Hepatocyte (in vitro differentiated cells): ENCODE measurements around the gene SMLR1. TPM values are rescaled to one million over a fixed set of nuclear protein-coding genes. Genes with fewer than 3 reads are reported as not detected.
A peak's percentile ranks its signal among the peaks of the same experiment; 100 is the strongest.

Experiments used
- DNase-seq: peaks from one replicate; pipeline ENCODE4 v3.0.0-alpha.2; 2016; ENCODE audit warnings: low spot score
- H2AFZ ChIP-seq: fragments of 200-600 bp; sonication (generic); 2 replicates; pipeline ENCODE4 v1.6.0; 2016; ENCODE audit warnings: antibody characterized with exemption, mild to moderate bottlenecking
- H3K27ac ChIP-seq: fragments of 200-600 bp; sonication (generic); 2 replicates; pipeline ENCODE4 v1.5.1; 2016; ENCODE audit warnings: mild to moderate bottlenecking
- H3K27me3 ChIP-seq: fragments of 200-600 bp; sonication (generic); 2 replicates; pipeline ENCODE4 v1.6.1; 2016
- H3K36me3 ChIP-seq: fragments of 200-600 bp; sonication (generic); replicated peaks from 2 replicates; pipeline ENCODE4 v1.5.1; 2016; ENCODE audit warnings: low read depth; ENCODE audit not compliant: insufficient read depth
- H3K4me1 ChIP-seq: fragments of 200-600 bp; sonication (generic); 2 replicates; pipeline ENCODE4 v1.5.1; 2016; ENCODE audit warnings: mild to moderate bottlenecking, moderate library complexity; ENCODE audit not compliant: insufficient read depth
- H3K4me2 ChIP-seq: fragments of 200-600 bp; sonication (generic); 2 replicates; pipeline ENCODE4 v1.6.0; 2016
- H3K4me3 ChIP-seq: fragments of 200-600 bp; sonication (generic); 2 replicates; pipeline ENCODE4 v1.5.1; 2016; ENCODE audit warnings: mild to moderate bottlenecking
- H3K79me2 ChIP-seq: fragments of 200-600 bp; sonication (generic); 2 replicates; pipeline ENCODE4 v1.6.0; 2017; ENCODE audit warnings: mild to moderate bottlenecking
- H3K9me2 ChIP-seq: fragments of 200-600 bp; sonication (generic); replicated peaks from 2 replicates; pipeline ENCODE4 v1.6.0; 2017; ENCODE audit warnings: mild to moderate bottlenecking; ENCODE audit not compliant: insufficient read depth
- H3K9me3 ChIP-seq: fragments of 200-600 bp; sonication (generic); 2 replicates; pipeline ENCODE4 v1.5.1; 2016; ENCODE audit warnings: low read depth, mild to moderate bottlenecking
- H4K20me1 ChIP-seq: fragments of 200-600 bp; sonication (generic); 2 replicates; pipeline ENCODE4 v1.6.0; 2016; ENCODE audit warnings: mild to moderate bottlenecking; ENCODE audit not compliant: insufficient read depth, poor library complexity, severe bottlenecking
- CTCF ChIP-seq: fragments of 200-600 bp; sonication (generic); IDR thresholded peaks from 2 replicates; pipeline ENCODE4 v1.5.1; 2016; ENCODE audit warnings: antibody characterized with exemption, mild to moderate bottlenecking; ENCODE audit not compliant: poor library complexity
- EZH2 ChIP-seq: fragments of 200-600 bp; sonication (generic); IDR thresholded peaks from 2 replicates; pipeline ENCODE4 v1.6.1; 2016; ENCODE audit warnings: antibody characterized with exemption, mild to moderate bottlenecking, borderline replicate concordance
- EZH2phosphoT487 ChIP-seq: fragments of 200-600 bp; sonication (generic); IDR thresholded peaks from one replicate; pipeline ENCODE4 v1.6.1; 2018; ENCODE audit warnings: antibody characterized with exemption, mild to moderate bottlenecking, low read depth, moderate library complexity; ENCODE audit not compliant: unreplicated experiment, severe bottlenecking
- WGBS: methylation state at CpG from one replicate; pipeline ENCODE4 v1.1.6; 2016; ENCODE audit warnings: low lambda C conversion rate; ENCODE audit errors: missing lambda C conversion rate; 5-methylcytosine and 5-hydroxymethylcytosine counted together
- polyA plus RNA-seq: library from polyadenylated mRNA; unstranded; fragments of >200 nt; fragmentation: Nextera tagmentation; extraction: Ambion mirVana; gene quantifications from 2 replicates; pipeline ENCODE4 v1.2.1, GENCODE V29; 2016
- total RNA-seq: library from RNA; depleted of rRNA; stranded (reverse); fragments of >200 nt; gene quantifications from 2 replicates; pipeline ENCODE4 v1.2.3, GENCODE V29; 2014

The SMLR1 gene
- total and polyA plus RNA-seq, 2 experiments from 2014 or later, result 28.9 to 31.0 TPM

GRCh38 chr6:130840050-130840449 is 12.8 kb downstream of the SMLR1 start:
- Histone ChIP-seq H3K27me3 (no peaks in the 10 kb centered on the region), H3K4me2 (no peak overlapping the region), H2AFZ (no peak overlapping the region), H3K9me3 (no peaks in the 10 kb centered on the region), H3K79me2 (no peaks in the 10 kb centered on the region), H3K27ac (no peak overlapping the region), H4K20me1 (no peaks in the 10 kb centered on the region), H3K9me2 (no peaks in the 10 kb centered on the region), H3K36me3 (no peaks in the 10 kb centered on the region), H3K4me1 (no peaks in the 10 kb centered on the region), H3K4me3 (no peak overlapping the region)
- TF ChIP-seq EZH2 (no peak), EZH2phosphoT487 (no peak), CTCF (no peak)
- DNase-seq, result no peak
- 92% methylated on average over 2 of the region's 2 CpGs for WGBS

GRCh38 chr6:130841128-130841728 is 14.0 kb downstream of the SMLR1 start:
- H3K79me2 ChIP-seq, result no peaks in the 10 kb centered on the region
- no peaks in the 10 kb centered on the region for H3K4me1 ChIP-seq
- DNase-seq, result no peak
- no peaks in the 10 kb centered on the region for H3K27me3 ChIP-seq
- WGBS, result 91% methylated on average over 4 of the region's 4 CpGs
- no peaks in the 10 kb centered on the region for H3K9me2 ChIP-seq
- no peak overlapping the region for H3K27ac ChIP-seq
- H3K4me3 ChIP-seq, result no peak overlapping the region
- H3K36me3 ChIP-seq, result no peaks in the 10 kb centered on the region
- TF ChIP-seq EZH2, result no peak
- TF ChIP-seq CTCF, result no peak
- TF ChIP-seq EZH2phosphoT487, result no peak
- no peak overlapping the region for H2AFZ ChIP-seq
- no peaks in the 10 kb centered on the region for H4K20me1 ChIP-seq
- H3K9me3 ChIP-seq, result no peaks in the 10 kb centered on the region
- H3K4me2 ChIP-seq, result no peak overlapping the region

- H3K27ac ChIP-seq, result no peak overlapping the region
- no peak overlapping the region for H3K4me3 ChIP-seq
- H3K27me3 ChIP-seq, result no peaks in the 10 kb centered on the region
- no peak overlapping the region for H2AFZ ChIP-seq
- 70% methylated on average over 3 of the region's 3 CpGs for WGBS
- no peaks in the 10 kb centered on the region for H3K79me2 ChIP-seq
- H3K9me2 ChIP-seq, result no peaks in the 10 kb centered on the region
- TF ChIP-seq CTCF (peak; percentile 67), EZH2 (no peak)
- H3K4me1 ChIP-seq, result no peaks in the 10 kb centered on the region
- no peaks in the 10 kb centered on the region for H3K9me3 ChIP-seq
- peak; percentile 52 for DNase-seq
- H3K4me2 ChIP-seq, result no peak overlapping the region
- no peaks in the 10 kb centered on the region for H4K20me1 ChIP-seq
- no peaks in the 10 kb centered on the region for H3K36me3 ChIP-seq
Observed at GRCh38 chr6:130843575-130844320, 16.5 kb downstream of the SMLR1 start.
